HEK293 (cell line): ENCODE data around the gene CORO1C.

ENCODE experiments used
- CTCF ChIA-PET: fragments of 350-600 bp; formaldehyde crosslinking; extraction: SDS; loops from one replicate; lab custom pipeline; 2021; ENCODE audit warnings: antibody characterized with exemption; lab: Yijun Ruan, JAX
- POLR2A ChIA-PET: fragments of 300-600 bp; formaldehyde crosslinking; extraction: SDS; loops from one replicate; lab custom pipeline; 2020; ENCODE audit warnings: antibody characterized with exemption, inconsistent platforms; lab: Yijun Ruan, JAX
- H3K27ac ChIP-seq: fragments of 200-500 bp; sonication (Bioruptor generic); 2 replicates; pipeline ENCODE4 v1.5.1; 2014; ENCODE audit warnings: low read depth, low read length, control low read depth, inconsistent platforms; ENCODE audit errors: extremely low read depth
- H3K36me3 ChIP-seq, 2 experiments: fragments of 200-500 bp in 1 of 2; sonication (Bioruptor generic) in 1 of 2; 1 replicate in 1 of 2; 2 replicates in 1 of 2; pipeline ENCODE4 v1.5.1; 2014 to 2017; ENCODE audit warnings: inconsistent platforms in 2 of 2, low read length in 2 of 2; ENCODE audit not compliant: control insufficient read depth in 2 of 2, insufficient read depth in 1 of 2
- H3K4me1 ChIP-seq: fragments of 200-500 bp; sonication (Bioruptor generic); 2 replicates; pipeline ENCODE4 v1.5.1; 2014; ENCODE audit warnings: mild to moderate bottlenecking, low read length, inconsistent platforms; ENCODE audit not compliant: control insufficient read depth, insufficient read depth
- H3K4me3 ChIP-seq: 2 replicates; pipeline ENCODE4 v1.5.1; 2011; ENCODE audit warnings: low read depth, mild to moderate bottlenecking, control low read depth, low read length, moderate library complexity
- H3K9me3 ChIP-seq: fragments of 200-500 bp; sonication (Bioruptor generic); 2 replicates; pipeline ENCODE4 v1.5.1; 2014; ENCODE audit warnings: low read depth, low read length, inconsistent platforms; ENCODE audit not compliant: control insufficient read depth, insufficient read depth
- GLI2 ChIP-seq: fragments of 450-650 bp; formaldehyde crosslinking; IDR thresholded peaks from 2 replicates; pipeline ENCODE4; 2017; ENCODE audit warnings: missing biosample characterization, missing genetic modification characterization, low read depth, borderline replicate concordance
- HOXA7 ChIP-seq: sonication (generic); formaldehyde crosslinking; IDR thresholded peaks from 2 replicates; pipeline ENCODE4 v1.8.1; 2022; ENCODE audit warnings: missing genetic modification reagents, borderline replicate concordance
- KLF9 ChIP-seq: fragments of 450-650 bp; formaldehyde crosslinking; IDR thresholded peaks from 2 replicates; pipeline ENCODE4 v1.5.1; 2016; ENCODE audit warnings: missing biosample characterization, missing genetic modification characterization, low read depth
- PRDM1 ChIP-seq: fragments of 450-650 bp; formaldehyde crosslinking; IDR thresholded peaks from 2 replicates; pipeline ENCODE4; 2016; ENCODE audit warnings: missing biosample characterization, missing genetic modification characterization
- WT1 ChIP-seq: fragments of 450-650 bp; formaldehyde crosslinking; IDR thresholded peaks from 2 replicates; pipeline ENCODE4 v1.5.1; 2016; ENCODE audit warnings: missing biosample characterization, missing genetic modification characterization
- YY2 ChIP-seq: fragments of 450-650 bp; formaldehyde crosslinking; IDR thresholded peaks from 2 replicates; pipeline ENCODE4 v1.5.1; 2016; ENCODE audit warnings: missing biosample characterization, missing genetic modification characterization
- ZFP37 ChIP-seq: fragments of 450-650 bp; formaldehyde crosslinking; IDR thresholded peaks from 2 replicates; pipeline ENCODE4 v1.5.1; 2016; ENCODE audit warnings: missing biosample characterization, missing genetic modification characterization
- ZNF133 ChIP-seq: fragments of 450-650 bp; formaldehyde crosslinking; IDR thresholded peaks from 2 replicates; pipeline ENCODE4 v1.5.1; 2016; ENCODE audit warnings: missing biosample characterization, missing genetic modification characterization
- ZNF138 ChIP-seq: fragments of 450-650 bp; formaldehyde crosslinking; IDR thresholded peaks from 2 replicates; pipeline ENCODE4 v1.5.1; 2016; ENCODE audit warnings: missing biosample characterization, missing genetic modification characterization, borderline replicate concordance
- ZNF23 ChIP-seq: fragments of 450-650 bp; formaldehyde crosslinking; IDR thresholded peaks from 2 replicates; pipeline ENCODE4 v1.5.1; 2016; ENCODE audit warnings: missing biosample characterization, missing genetic modification characterization, borderline replicate concordance
- ZNF239 ChIP-seq: fragments of 450-650 bp; formaldehyde crosslinking; IDR thresholded peaks from 2 replicates; pipeline ENCODE4 v1.5.1; 2016; ENCODE audit warnings: missing biosample characterization, missing genetic modification characterization
- ZNF302 ChIP-seq: fragments of 450-650 bp; formaldehyde crosslinking; IDR thresholded peaks from 2 replicates; pipeline ENCODE4 v1.5.1; 2016; ENCODE audit warnings: missing biosample characterization, missing genetic modification characterization, low read depth
- ZNF341 ChIP-seq: fragments of 450-650 bp; formaldehyde crosslinking; IDR thresholded peaks from 2 replicates; pipeline ENCODE4; 2016; ENCODE audit warnings: low read depth, missing biosample characterization, missing genetic modification characterization
- ZNF37A ChIP-seq: fragments of 450-650 bp; IDR thresholded peaks from 2 replicates; pipeline ENCODE4 v1.5.1; 2018; ENCODE audit warnings: missing biosample characterization, missing genetic modification characterization
- ZNF394 ChIP-seq: fragments of 450-650 bp; formaldehyde crosslinking; IDR thresholded peaks from 2 replicates; pipeline ENCODE4 v1.5.1; 2016; ENCODE audit warnings: missing biosample characterization, missing genetic modification characterization, mild to moderate bottlenecking, moderate library complexity, borderline replicate concordance
- ZNF473 ChIP-seq: fragments of 450-650 bp; formaldehyde crosslinking; IDR thresholded peaks from 2 replicates; pipeline ENCODE4 v1.5.1; 2017; ENCODE audit warnings: missing biosample characterization, missing genetic modification characterization
- ZNF549 ChIP-seq: fragments of 450-650 bp; IDR thresholded peaks from 2 replicates; pipeline ENCODE4 v1.5.1; 2018; ENCODE audit warnings: missing biosample characterization, missing genetic modification characterization, mild to moderate bottlenecking, inconsistent platforms, moderate library complexity
- ZNF555 ChIP-seq: fragments of 450-650 bp; formaldehyde crosslinking; conservative IDR thresholded peaks from 2 replicates; pipeline ENCODE4 v1.5.1; 2017; ENCODE audit warnings: missing biosample characterization, mild to moderate bottlenecking, missing genetic modification characterization, inconsistent platforms
- ZNF558 ChIP-seq: fragments of 450-650 bp; formaldehyde crosslinking; IDR thresholded peaks from 2 replicates; pipeline ENCODE4 v1.5.1; 2016; ENCODE audit warnings: missing biosample characterization, missing genetic modification characterization
- ZNF624 ChIP-seq: fragments of 450-650 bp; formaldehyde crosslinking; IDR thresholded peaks from 2 replicates; pipeline ENCODE4 v1.5.1; 2017; ENCODE audit warnings: missing biosample characterization, missing genetic modification characterization
- ZNF670 ChIP-seq: fragments of 450-650 bp; formaldehyde crosslinking; IDR thresholded peaks from 2 replicates; pipeline ENCODE4 v1.5.1; 2016; ENCODE audit warnings: missing biosample characterization, missing genetic modification characterization, low read depth
- ZNF792 ChIP-seq: fragments of 450-650 bp; formaldehyde crosslinking; IDR thresholded peaks from 2 replicates; pipeline ENCODE4 v1.5.1; 2016; ENCODE audit warnings: missing biosample characterization, missing genetic modification characterization
- ZSCAN30 ChIP-seq: fragments of 450-650 bp; IDR thresholded peaks from 2 replicates; pipeline ENCODE4 v1.5.1; 2018; ENCODE audit warnings: missing biosample characterization, mild to moderate bottlenecking, missing genetic modification characterization, moderate library complexity
- TF ChIP-seq, protein P1 (sequence below): fragments of 450-650 bp; formaldehyde crosslinking; IDR thresholded peaks from 2 replicates; pipeline ENCODE4 v1.5.1; 2016; ENCODE audit warnings: missing biosample characterization, missing genetic modification characterization

The CORO1C gene

DNA sequence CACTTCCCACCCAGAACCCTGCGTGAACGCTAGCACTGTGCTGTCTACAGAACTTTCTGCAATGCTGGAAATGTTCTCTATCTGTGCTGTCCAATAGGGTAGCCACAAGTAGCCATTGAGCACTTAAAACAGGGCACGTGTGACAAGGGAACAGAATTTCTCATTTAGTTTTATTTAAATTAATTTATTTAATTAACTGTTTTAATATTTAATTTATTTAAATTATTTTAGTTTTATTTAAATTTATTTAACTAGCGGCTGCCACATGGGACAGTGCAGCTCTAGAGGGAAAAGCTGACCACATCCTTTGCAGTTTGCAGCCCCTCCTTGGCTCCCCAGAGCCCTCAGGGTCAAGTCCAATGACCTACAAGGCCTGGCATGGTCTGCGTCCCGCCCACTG, 35.0 kb upstream of the CORO1C start (continued):
- TF ChIP-seq, protein P1, sequence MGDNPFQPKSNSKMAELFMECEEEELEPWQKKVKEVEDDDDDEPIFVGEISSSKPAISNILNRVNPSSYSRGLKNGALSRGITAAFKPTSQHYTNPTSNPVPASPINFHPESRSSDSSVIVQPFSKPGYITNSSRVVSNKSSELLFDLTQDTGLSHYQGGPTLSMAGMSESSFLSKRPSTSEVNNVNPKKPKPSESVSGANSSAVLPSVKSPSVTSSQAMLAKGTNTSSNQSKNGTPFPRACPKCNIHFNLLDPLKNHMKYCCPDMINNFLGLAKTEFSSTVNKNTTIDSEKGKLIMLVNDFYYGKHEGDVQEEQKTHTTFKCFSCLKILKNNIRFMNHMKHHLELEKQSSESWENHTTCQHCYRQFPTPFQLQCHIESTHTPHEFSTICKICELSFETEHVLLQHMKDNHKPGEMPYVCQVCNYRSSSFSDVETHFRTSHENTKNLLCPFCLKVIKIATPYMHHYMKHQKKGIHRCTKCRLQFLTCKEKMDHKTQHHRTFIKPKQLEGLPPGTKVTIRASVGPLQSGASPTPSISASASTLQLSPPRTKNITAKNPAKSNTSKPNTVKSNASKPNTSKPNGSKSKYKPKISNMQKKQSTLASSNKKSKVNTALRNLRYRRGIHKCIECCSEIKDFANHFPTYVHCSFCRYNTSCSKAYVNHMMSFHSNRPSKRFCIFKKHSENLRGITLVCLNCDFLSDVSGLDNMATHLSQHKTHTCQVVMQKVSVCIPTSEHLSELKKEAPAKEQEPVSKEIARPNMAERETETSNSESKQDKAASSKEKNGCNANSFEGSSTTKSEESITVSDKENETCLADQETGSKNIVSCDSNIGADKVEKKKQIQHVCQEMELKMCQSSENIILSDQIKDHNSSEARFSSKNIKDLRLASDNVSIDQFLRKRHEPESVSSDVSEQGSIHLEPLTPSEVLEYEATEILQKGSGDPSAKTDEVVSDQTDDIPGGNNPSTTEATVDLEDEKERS (tag by site-specific recombination): no peak
- no peak for TF ChIP-seq HOXA7
- no peak for TF ChIP-seq ZNF558 (tag by site-specific recombination)

DNA sequence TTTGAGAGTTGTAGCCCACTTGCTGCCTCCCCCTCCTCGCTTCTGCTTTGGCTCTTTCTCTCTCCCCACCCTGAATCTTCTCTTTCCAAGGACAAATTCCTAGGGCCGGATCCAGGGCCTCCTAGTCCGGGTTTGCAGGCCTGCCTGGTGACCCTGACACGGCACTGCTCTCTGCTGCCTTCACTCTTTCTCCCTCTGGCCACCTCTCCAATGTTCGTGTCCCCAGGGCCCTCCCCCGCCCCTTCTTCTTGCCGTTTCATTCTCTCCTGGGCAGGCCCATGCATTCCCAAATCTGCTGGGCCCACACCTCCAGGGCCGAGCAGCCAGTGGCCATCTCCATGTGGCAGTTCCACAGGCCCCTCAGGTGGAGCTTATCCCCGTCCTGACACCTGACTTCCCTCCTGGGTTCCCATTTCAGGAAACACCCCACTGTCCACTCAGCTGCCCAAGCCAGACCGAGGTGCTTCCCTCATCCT, 34.0 kb upstream of the CORO1C start:
- ChIA-PET POLR2A (interaction anchor here (0.6 kb wide), 1 partner anchor 35 kb away, joined by 3 read pairs; no protein-coding TSS in a partner anchor), CTCF (interaction anchor here (0.6 to 1.1 kb wide), 4 partner anchors 37 to 148 kb away, joined by 3 to 5 read pairs (median 4); no protein-coding TSS in a partner anchor)
- Histone ChIP-seq H3K4me3 (no peak overlapping the region), H3K36me3 (no peaks in the 10 kb centered on the region), H3K9me3 (no peaks in the 10 kb centered on the region), H3K27ac (no peak overlapping the region), H3K4me1 (no peaks in the 10 kb centered on the region)
- no peak for TF ChIP-seq ZSCAN30 (tag by site-specific recombination)
- no peak for TF ChIP-seq ZNF549 (tag by site-specific recombination)
- no peak for TF ChIP-seq YY2
- TF ChIP-seq HOXA7: no peak

DNA sequence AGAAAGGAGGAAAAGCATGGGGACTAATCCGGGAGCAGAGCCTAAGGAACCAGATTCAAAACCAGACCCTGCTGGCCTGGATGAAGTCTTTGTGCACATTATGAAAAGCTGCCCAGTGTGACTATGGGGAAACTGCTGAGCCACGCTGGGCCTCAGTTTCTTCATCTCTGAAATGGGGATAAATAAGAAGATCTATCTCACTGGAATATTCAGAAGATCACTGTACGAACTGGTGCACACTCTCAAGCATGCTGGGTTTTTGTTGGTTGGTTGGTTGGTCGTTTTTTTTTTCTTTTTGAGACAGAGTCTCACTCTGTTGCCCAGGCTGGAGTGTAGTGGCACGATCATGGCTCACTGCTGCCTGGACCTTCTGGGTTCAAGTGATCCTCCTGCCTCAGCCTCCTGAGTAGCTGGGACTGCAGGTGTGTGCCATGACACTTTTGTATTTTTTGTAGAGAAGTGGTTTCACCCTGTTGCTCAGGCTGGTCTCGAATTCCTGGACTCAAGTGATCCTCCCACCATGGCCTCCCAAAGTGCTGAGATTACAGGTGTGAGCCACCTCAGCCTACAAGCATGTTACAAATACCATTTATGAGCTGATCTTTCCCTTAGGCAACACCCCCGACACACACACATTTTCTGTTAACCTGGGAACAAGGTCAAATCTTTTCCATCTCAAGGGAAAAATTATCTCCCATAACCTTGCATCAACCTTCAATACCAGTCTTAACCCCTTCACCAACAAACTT, 33.4 kb upstream of the CORO1C start:
- no peaks in the 10 kb centered on the region for H3K36me3 ChIP-seq
- ChIA-PET CTCF (interaction anchor here (0.6 to 1.1 kb wide), 2 partner anchors 102 to 117 kb away, joined by 3 to 4 read pairs; no protein-coding TSS in a partner anchor), POLR2A (interaction anchor here (0.6 kb wide), 1 partner anchor 35 kb away, joined by 3 read pairs; no protein-coding TSS in a partner anchor)
- H3K27ac ChIP-seq: no peak overlapping the region
- no peaks in the 10 kb centered on the region for H3K4me1 ChIP-seq
- H3K4me3 ChIP-seq: no peak overlapping the region
- no peak for TF ChIP-seq ZFP37 (tag by site-specific recombination)
- no peaks in the 10 kb centered on the region for H3K9me3 ChIP-seq

DNA sequence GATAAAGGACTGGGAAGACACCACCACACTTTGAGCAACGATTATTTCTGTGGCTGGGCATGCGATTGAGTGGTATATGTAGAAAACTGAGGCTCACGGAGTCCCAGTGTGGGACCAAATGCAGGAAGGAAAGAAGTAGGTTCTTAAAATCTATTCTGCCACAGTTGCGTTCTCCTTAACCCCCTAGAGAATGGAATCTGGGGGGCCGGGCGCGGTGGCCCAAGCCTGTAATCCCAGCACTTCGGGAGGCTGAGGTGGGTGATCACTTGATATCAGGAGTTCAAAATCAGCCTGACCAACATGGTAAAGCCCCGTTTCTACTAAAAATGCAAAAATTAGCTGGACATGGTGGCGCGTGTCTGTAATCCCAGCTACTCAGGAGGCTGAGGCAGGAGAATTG, 29.9 kb upstream of the CORO1C start:
- no peaks in the 10 kb centered on the region for H3K9me3 ChIP-seq
- H3K4me1 ChIP-seq: no peaks in the 10 kb centered on the region
- TF ChIP-seq ZNF670 (tag by site-specific recombination): no peak
- no peak overlapping the region for H3K27ac ChIP-seq
- no peaks in the 10 kb centered on the region for H3K36me3 ChIP-seq
- ChIA-PET POLR2A (no interaction called here), CTCF (interaction anchor here (0.7 kb wide), 1 partner anchor 14 kb away, joined by 3 read pairs; no protein-coding TSS in a partner anchor)
- H3K4me3 ChIP-seq: no peak overlapping the region

DNA sequence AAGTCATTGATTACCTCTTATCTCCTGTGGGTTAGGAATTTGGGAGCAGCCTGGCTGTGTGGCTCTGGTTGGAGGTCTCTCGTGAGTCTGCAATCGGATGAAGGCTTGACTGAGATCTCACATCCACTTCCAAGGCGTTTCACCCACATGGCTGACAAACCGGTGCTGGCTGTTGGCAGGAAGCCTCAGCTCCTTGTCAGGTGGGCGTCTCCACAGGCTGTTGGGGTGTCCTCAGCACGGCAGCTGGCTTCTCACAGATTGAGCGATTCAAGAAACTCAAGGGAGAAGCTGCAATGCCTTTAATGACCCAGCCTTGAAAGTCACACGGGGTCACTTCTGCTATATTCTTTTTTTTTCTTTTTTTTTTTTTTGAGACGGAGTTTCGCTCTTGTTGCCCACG, 28.6 kb upstream of the CORO1C start:
- TF ChIP-seq GLI2 (tag by site-specific recombination) (no peak), ZNF133 (tag by site-specific recombination) (no peak), ZNF792 (tag by site-specific recombination) (no peak), ZNF239 (tag by site-specific recombination) (no peak), ZNF23 (no peak), KLF9 (tag by site-specific recombination) (no peak), ZNF302 (tag by site-specific recombination) (no peak), ZNF37A (no peak), ZNF394 (no peak), ZNF473 (no peak), ZNF624 (tag by site-specific recombination) (no peak), PRDM1 (tag by site-specific recombination) (no peak), ZNF555 (tag by site-specific recombination) (no peak), ZNF341 (tag by site-specific recombination) (no peak), ZNF138 (tag by site-specific recombination) (no peak), ZSCAN30 (tag by site-specific recombination) (no peak), WT1 (tag by site-specific recombination) (no peak)
- Histone ChIP-seq H3K36me3 (no peaks in the 10 kb centered on the region), H3K4me1 (no peaks in the 10 kb centered on the region), H3K9me3 (no peaks in the 10 kb centered on the region), H3K27ac (no peak overlapping the region), H3K4me3 (no peak overlapping the region)
- POLR2A ChIA-PET: interaction anchor here (0.5 kb wide), 1 partner anchor 261 kb away, joined by 4 read pairs; the partner anchor contains the start of gene SVOP
- CTCF ChIA-PET: no interaction called here
